SK-N-MC (cell line): ENCODE data around the gene AOPEP.

Experiments
- FOXP2 ChIP-seq: optimal IDR thresholded peaks from 2 replicates; pipeline ENCODE3; 2011; ENCODE audit warnings: mild to moderate bottlenecking, moderate library complexity; ENCODE audit not compliant: insufficient read depth; ENCODE audit errors: extremely low read length, control extremely low read depth
- POLR2AphosphoS5 ChIP-seq: IDR thresholded peaks from 2 replicates; pipeline ENCODE4 v1.6.1; 2012; ENCODE audit warnings: mild to moderate bottlenecking, low read depth, low read length, borderline replicate concordance

DNA sequence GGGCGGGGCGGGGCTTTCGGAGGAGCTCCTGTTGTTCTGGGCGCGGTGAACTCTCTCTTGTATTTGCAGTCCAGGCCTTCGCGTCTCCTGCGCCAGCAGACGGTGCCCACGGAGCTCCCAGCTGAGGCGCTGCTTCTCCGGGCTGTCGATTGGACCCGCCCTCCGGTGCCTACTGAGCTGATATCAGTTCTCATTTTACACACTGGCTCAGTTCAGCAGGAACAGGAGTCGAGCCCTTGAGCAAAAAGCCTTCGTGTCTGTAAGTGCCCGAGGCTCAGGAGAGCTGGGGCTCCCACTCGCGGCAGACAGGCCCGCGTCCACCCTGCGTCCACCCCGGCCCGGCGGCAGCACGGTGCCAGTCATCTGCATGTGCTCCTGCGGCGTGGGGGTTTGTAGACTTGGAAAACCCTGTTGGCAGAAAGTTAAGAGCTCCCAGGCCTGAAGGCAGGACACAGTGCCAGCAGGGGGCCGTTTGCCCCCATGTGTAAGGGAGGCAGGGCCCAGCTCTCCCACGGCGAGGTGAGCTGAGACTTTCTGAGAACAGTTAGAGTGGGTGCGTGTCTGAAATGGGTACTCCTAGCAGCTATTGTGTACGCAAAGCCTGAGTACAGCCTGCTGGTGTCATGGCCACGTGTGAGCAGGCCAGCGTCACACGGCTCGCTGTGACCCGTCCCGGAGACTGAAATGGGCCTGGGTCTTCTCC, 359.5 kb downstream of the AOPEP start:
- TF ChIP-seq FOXP2 (no peak), POLR2AphosphoS5 (no peak)
